Left lobe of liver (tissue), 2 donors: ENCODE measurements around the gene EFCAB14. TPM values are rescaled to one million over a fixed set of nuclear protein-coding genes. Genes with fewer than 3 reads are reported as not detected.
"Not testable (repeated sequence)": the region's sequence is repeated elsewhere in the genome, so short reads cannot be mapped to it uniquely, and the experiment has no call there.

Source experiments
- ATAC-seq: fragments of 200-7000 bp; cut with Tn5 transposase; one replicate; pipeline ENCODE4 v1.9.1; 2020; ENCODE audit warnings: mild to moderate bottlenecking, moderate library complexity
- DNase-seq: peaks from one replicate; pipeline ENCODE4 v3.0.0-alpha.2; 2020; ENCODE audit warnings: low spot score
- total RNA-seq: library from RNA; stranded (reverse); gene quantifications from one replicate; pipeline ENCODE4 v1.2.1, GENCODE V29; 2021
- donor health status: DM: no; HTN: no; CAD: no; lungs with moderate emphysema.
- donor health status: DM: no; HTN: yes; CAD: no.

The EFCAB14 gene, protein sequence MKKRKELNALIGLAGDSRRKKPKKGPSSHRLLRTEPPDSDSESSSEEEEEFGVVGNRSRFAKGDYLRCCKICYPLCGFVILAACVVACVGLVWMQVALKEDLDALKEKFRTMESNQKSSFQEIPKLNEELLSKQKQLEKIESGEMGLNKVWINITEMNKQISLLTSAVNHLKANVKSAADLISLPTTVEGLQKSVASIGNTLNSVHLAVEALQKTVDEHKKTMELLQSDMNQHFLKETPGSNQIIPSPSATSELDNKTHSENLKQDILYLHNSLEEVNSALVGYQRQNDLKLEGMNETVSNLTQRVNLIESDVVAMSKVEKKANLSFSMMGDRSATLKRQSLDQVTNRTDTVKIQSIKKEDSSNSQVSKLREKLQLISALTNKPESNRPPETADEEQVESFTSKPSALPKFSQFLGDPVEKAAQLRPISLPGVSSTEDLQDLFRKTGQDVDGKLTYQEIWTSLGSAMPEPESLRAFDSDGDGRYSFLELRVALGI
- 38.7 TPM for total RNA-seq

- ATAC-seq (peak; percentile 98), DNase-seq (peak; percentile 99)
Observed at GRCh38 chr1:46718727-46719622, at the start of gene EFCAB14. TSS of gene EFCAB14 (minus strand) at chr1:46719114. CDS start at chr1:46718087, 1,027 bp downstream.

GRCh38 chr1:46768445-46768844 lies 49.5 kb upstream of the EFCAB14 start:
- no peak for ATAC-seq

GRCh38 chr1:46767649-46768282 lies 48.9 kb upstream of the EFCAB14 start:
- ATAC-seq: no peak
- DNase-seq: no peak

More at GRCh38 chr1:46768445-46768844, 49.5 kb upstream of the EFCAB14 start:
- no peak for DNase-seq

GRCh38 chr1:46764402-46764801 lies 45.5 kb upstream of the EFCAB14 start:
- DNase-seq: no peak
- ATAC-seq: no peak

DNA sequence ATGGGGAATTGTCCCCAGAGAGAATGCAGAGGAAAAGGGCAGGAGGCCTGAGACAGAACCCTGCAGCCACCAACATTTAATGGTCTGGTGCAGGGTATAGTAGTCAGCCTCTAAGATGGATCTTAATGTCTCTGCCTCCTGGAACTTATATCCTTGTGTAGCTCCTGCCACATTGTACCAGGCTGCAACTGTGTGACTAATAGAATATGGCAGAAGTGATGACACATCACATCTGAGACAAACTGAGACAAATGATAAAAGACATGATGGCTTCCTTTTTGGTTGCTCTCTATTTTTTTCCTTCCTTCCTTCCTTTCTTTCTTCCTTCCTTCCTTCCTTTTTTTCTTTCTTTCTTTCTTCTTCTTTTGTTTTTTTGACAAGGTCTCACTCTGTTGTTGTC lies 42.8 kb upstream of the EFCAB14 start:
- no peak for ATAC-seq
- no peak for DNase-seq

DNA sequence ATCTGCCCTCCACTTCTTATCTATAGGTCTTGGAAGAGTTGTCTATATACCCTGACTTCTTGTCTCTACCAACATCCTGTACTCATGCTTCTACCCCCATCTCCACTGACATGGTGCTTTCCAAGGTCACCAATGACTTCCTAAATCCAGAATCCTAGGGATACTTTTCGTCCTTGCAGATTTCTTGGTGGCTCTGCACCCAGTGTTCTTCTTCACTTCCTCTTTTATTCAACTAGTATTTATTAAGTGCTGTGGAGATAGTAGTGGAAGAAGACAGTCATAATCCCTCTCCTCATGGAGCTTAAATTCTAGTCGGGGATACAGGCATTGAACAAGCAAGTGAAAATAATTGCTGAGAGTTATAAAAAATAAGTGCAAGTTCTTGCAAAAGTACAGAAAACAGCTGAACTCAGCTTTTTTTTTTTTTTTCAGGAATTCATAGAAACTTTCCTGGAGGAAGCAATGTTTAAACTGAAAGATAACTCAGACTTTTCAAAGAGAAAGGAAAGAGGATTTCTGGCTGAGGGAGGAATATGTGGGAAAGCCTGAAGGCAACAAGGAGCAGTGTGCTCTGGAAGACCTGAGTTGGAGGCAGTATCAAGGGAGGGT lies 41.7 kb upstream of the EFCAB14 start:
- ATAC-seq: no peak

DNA sequence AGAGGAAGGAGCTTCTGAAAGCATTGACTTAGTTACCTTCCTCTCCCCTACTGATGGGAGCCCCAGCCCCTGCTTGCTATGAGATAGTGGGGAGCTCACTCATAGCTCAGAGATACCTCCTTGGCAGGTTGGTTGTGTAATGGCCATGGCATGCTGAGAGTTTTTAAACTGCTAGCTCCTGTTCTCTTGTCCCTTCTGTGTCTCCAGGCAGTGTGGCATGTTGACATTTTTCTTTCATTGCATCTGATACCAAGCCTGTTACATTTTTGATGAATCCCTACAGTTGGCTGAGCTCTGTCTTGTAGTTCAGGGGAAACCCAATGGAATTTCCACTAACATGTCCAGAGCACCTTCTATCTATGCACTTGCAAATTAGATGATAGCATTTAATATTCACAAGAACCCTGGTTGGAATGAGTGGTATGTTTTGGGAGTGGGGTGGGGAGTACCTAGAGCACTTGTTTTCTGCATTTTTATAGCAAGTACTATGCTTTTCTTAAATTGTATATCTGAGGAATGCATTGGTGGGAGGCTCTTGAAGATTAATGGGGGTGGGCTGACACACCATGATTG lies 39.1 kb upstream of the EFCAB14 start:
- ATAC-seq: no peak
- DNase-seq: no peak

More for the DNA sequence above, 41.7 kb upstream of the EFCAB14 start:
- no peak for DNase-seq

GRCh38 chr1:46757247-46757955 lies 38.5 kb upstream of the EFCAB14 start:
- ATAC-seq (no peak), DNase-seq (no peak)

GRCh38 chr1:46755121-46755520 lies 36.2 kb upstream of the EFCAB14 start:
- ATAC-seq (no peak), DNase-seq (no peak)

- DNase-seq, ATAC-seq: not testable (repeated sequence)
Observed at GRCh38 chr1:46754707-46755106, 35.8 kb upstream of the EFCAB14 start.

DNA sequence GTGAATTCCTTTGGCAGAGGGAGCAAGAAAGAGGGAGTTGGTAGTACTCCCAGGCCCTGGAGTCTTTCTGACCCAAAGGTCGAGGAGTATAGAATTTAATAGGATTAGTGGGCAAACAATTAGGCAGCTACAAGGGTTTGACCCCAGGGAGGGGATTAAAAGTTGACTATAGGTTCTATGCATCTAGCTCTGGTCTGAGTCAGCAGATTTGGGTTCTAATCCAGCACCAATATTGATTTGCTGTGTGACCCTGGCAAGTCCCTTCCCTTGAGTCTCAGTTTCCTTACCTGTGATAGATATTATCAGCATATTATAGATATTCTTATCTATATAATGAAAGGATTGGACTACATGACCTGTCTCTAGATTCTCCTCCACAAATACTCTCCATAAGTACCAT lies 35.1 kb upstream of the EFCAB14 start:
- ATAC-seq (no peak), DNase-seq (no peak)

DNA sequence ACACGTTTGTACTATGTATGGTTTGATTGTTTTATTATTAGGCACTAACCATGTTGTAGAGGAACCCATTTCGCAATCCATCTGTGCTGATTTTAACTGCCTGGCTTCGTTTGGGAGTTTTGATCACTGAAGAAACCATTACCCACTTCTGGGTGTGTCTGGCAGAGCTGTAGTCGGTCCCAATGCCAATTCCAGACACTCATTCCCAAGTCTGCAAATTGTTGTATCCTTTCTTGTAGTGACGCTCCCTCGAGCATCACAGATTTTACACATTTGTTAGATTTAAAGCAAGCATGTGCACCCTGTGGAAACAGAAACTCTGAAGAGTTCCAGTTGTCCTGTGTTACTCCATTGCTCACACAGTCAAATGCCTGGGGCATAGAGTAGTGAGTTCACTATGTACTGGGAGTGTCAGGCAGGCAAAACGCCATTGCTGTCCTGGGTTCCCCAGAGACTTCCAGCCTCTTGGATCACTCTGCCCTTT lies 31.0 kb upstream of the EFCAB14 start:
- ATAC-seq (no peak), DNase-seq (no peak)

GRCh38 chr1:46749404-46749803 lies 30.5 kb upstream of the EFCAB14 start:
- no peak for ATAC-seq
- DNase-seq: no peak

GRCh38 chr1:46747683-46748288 lies 28.9 kb upstream of the EFCAB14 start:
- no peak for DNase-seq
- ATAC-seq: peak; percentile 98

GRCh38 chr1:46742069-46742468 lies 23.2 kb upstream of the EFCAB14 start:
- ATAC-seq (no peak), DNase-seq (no peak)

DNA sequence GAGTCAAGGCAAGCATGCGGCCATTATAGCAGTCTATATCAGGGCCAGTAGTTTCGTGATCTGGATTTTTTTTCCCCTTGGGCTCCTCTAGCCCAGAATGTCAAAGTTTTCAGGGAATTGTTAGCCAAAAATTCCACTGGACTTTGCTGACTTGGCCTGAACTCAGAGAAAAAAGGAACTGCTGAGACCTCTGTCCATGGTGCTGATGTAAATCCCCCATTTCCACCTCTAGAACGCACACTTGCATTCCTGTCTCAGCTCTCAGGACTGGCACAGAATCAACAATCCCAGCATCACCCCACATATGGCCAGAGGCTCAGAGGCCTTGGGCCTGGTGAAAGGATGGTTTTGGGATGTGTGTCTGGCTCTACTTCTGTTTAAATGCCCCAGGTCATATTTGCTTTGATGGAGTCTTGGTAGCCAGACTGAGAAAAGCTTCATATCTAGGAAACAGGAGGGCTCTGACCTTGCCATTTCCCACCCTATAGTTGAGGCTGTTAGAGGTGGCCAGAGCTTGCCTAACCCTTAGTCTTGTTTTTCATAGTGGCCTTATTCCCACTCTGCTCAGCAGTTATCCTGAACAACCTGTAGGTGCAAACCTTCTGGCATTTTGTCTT lies 16.9 kb upstream of the EFCAB14 start:
- peak; percentile 87 for ATAC-seq
- DNase-seq: no peak

DNA sequence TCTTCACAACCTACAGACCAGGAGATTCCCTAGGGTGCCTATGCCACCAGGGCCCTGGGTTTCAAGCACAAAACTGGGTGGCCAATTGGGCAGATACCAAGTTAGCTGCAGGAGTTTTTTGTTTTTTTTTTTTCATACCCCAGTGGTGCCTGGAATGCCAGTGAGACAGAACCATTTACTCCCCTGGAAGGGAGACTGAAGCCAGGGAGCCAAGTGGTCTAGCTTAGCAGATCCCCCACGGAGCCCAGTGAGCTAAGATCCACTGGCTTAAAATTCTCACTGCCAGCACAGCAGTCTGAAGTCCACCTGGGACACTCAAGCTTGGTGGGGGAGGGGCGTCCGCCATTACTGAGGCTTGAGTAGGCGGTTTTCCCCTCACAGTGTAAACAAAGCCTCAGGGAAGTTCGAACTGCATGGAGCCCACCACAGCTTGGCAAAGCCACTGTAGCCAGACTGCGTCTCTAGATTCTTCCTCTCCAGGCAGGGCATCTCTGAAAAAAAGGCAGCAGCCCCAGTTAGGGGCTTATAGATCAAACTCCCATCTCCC lies 9.5 kb upstream of the EFCAB14 start:
- ATAC-seq: not testable (repeated sequence)

GRCh38 chr1:46725736-46726108 lies 6.8 kb upstream of the EFCAB14 start:
- ATAC-seq (no peak), DNase-seq (no peak)

More for the DNA sequence above, 9.5 kb upstream of the EFCAB14 start:
- not testable (repeated sequence) for DNase-seq
